ENCODE measurements around the gene ESYT2. TPM values are rescaled to one million over a fixed set of nuclear protein-coding genes. Genes with fewer than 3 reads are reported as not detected.

ESYT2 gene
- total and polyA plus RNA-seq, 2 of the 4 experiments (the other 2 are of a cell fraction) = 26.7 to 69.9 TPM

GRCh38 chr7:158805414-158805813 lies 23.9 kb downstream of the ESYT2 start:
- ATAC-seq (ENCODE audit: low read depth) (no peak), DNase-seq (no peak)
- Histone ChIP-seq H2BK20ac (ENCODE audit: low read depth, low read length) (no peak overlapping the region), H3K9me1 (ENCODE audit: insufficient read depth, low read length) (peaks cover 3% of the 10 kb centered on the region), H3K14ac (replicated peaks; ENCODE audit: low read depth, low read length) (no peak overlapping the region), H3K18ac (ENCODE audit: low read depth, low read length) (no peak overlapping the region), H4K20me1 (ENCODE audit: insufficient read depth, low read length) (peaks cover 10% of the 10 kb centered on the region; the same call in 1 of the 2 replicates), H3K27me3 (ENCODE audit: control insufficient read depth, insufficient read depth, low read length) (no peaks in the 10 kb centered on the region), H3K4me3 (ENCODE audit: insufficient read depth, low read depth, low read length) (no peak overlapping the region), H4K91ac (ENCODE audit: insufficient read depth, low read depth, low read length) (no peak overlapping the region), H3K56ac (ENCODE audit: extremely low read depth, insufficient read depth, low read length) (no peak overlapping the region), H2BK5ac (ENCODE audit: low read depth, low read length, poor library complexity, severe bottlenecking) (no peak overlapping the region), H3K79me1 (ENCODE audit: low read depth in 1 of 2, low read length in 2 of 2) (peaks cover 29 to 70% of the 10 kb centered on the region in 2 experiments), H3K4me1 (ENCODE audit: control insufficient read depth, insufficient read depth, low read length) (peaks cover 6% of the 10 kb centered on the region), H3K9me3 (ENCODE audit: control insufficient read depth, insufficient read depth, low read length) (no peaks in the 10 kb centered on the region), H4K5ac (ENCODE audit: low read depth, low read length) (no peak overlapping the region), H3K23ac (ENCODE audit: low read depth, low read length) (no peak overlapping the region), H3K4me2 (ENCODE audit: low read depth, low read length) (no peak overlapping the region), H2BK120ac (ENCODE audit: low read depth, low read length) (no peak overlapping the region), H2AK5ac (ENCODE audit: low read depth, low read length) (no peak overlapping the region), H2BK15ac (ENCODE audit: low read depth, low read length) (no peak overlapping the region), H3K27ac (ENCODE audit: insufficient read depth, low read length) (no peak overlapping the region), H2AK9ac (replicated peaks; ENCODE audit: low read depth, low read length, poor library complexity) (no peak overlapping the region), H4K8ac (ENCODE audit: low read depth in 2 of 2, low read length in 2 of 2) (no peak overlapping the region), H2AFZ (replicated peaks; ENCODE audit: low read length, poor library complexity) (no peak overlapping the region), H3K4ac (ENCODE audit: low read depth, low read length) (no peak overlapping the region), H3K9ac (ENCODE audit: low read depth, low read length) (no peak overlapping the region), H3K36me3 (ENCODE audit: control insufficient read depth, insufficient read depth, low read length) (peaks cover 4% of the 10 kb centered on the region; the same call in 1 of the 2 replicates)
- in situ Hi-C loops (cut with MboI; ENCODE audit: low sequenced_read_pairs) (no loop called here), dilution Hi-C loops (cut with HindIII; ENCODE audit: low sequenced_read_pairs, unreplicated experiment) (no loop called here), intact Hi-C loops (cut with micrococcal nuclease) (no loop called here)
- no CpG with 5 or more reads among the region's 2 CpGs for WGBS, 2 experiments (ENCODE audit: extremely low coverage in 2 of 2, insufficient read length in 1 of 2)
- POLR2A ChIA-PET (ENCODE audit: unreplicated experiment) = no interaction called here
- BruUV-seq (replicated peaks) = no TSS peak
- TF ChIP-seq MAZ (IDR thresholded peaks at IDR 0.05; ENCODE audit: borderline replicate concordance, low read depth, low read length) (no peak), CHD1 (IDR thresholded peaks at IDR 0.05; ENCODE audit: low read depth, low read length) (no peak), SMC3 (IDR thresholded peaks at IDR 0.05; ENCODE audit: low read depth, low read length) (no peak), MXI1 (IDR thresholded peaks at IDR 0.05; ENCODE audit: borderline replicate concordance, low read depth, low read length) (no peak), NFE2L2 (IDR thresholded peaks at IDR 0.05; ENCODE audit: low read depth, low read length) (no peak), POLR2A (IDR thresholded peaks at IDR 0.05; ENCODE audit: low read depth, low read length) (no peak), ELK1 (IDR thresholded peaks at IDR 0.05; ENCODE audit: borderline replicate concordance, low read depth, low read length) (no peak), CEBPB (IDR thresholded peaks at IDR 0.05; ENCODE audit: low read depth, low read length) (no peak), BHLHE40 (IDR thresholded peaks at IDR 0.05; ENCODE audit: low read depth, low read length) (no peak), FOS (IDR thresholded peaks at IDR 0.05; ENCODE audit: low read depth, low read length) (no peak), RAD21 (IDR thresholded peaks at IDR 0.05; ENCODE audit: low read length) (no peak), CTCF (conservative IDR thresholded peaks at IDR 0.05; ENCODE audit: low read depth, low read length) (no peak), USF2 (IDR thresholded peaks at IDR 0.05; ENCODE audit: low read depth, low read length) (no peak), RCOR1 (IDR thresholded peaks at IDR 0.05; ENCODE audit: insufficient replicate concordance, low read length) (no peak), MAFK (IDR thresholded peaks at IDR 0.05; ENCODE audit: low read depth, low read length) (no peak), RFX5 (IDR thresholded peaks at IDR 0.05; ENCODE audit: low read depth, low read length) (no peak)
- CTCF ChIA-PET = no interaction called here
